Upper lobe of right lung (tissue), 1 donor: ENCODE data around the gene KLHDC7B. TPM values are rescaled to one million over a fixed set of nuclear protein-coding genes. Genes with fewer than 3 reads are reported as not detected.

Experiments
- ATAC-seq: fragments of 200-7000 bp; cut with Tn5 transposase; one replicate; pipeline ENCODE4 v1.9.1; 2020; ENCODE audit warnings: mild to moderate bottlenecking, moderate library complexity
- DNase-seq: peaks from one replicate; pipeline ENCODE4 v3.0.0-alpha.2; 2020
- H3K27ac ChIP-seq: fragments of 200-600 bp; one replicate; pipeline ENCODE4 v1.8.0; 2022
- H3K27me3 ChIP-seq: fragments of 200-600 bp; one replicate; pipeline ENCODE4 v1.8.0; 2022; ENCODE audit warnings: mild to moderate bottlenecking
- H3K36me3 ChIP-seq: fragments of 200-600 bp; one replicate; pipeline ENCODE4 v1.8.0; 2022
- H3K4me1 ChIP-seq: fragments of 200-600 bp; one replicate; pipeline ENCODE4 v1.8.0; 2022
- H3K4me3 ChIP-seq: fragments of 200-600 bp; one replicate; pipeline ENCODE4 v1.8.0; 2022; ENCODE audit warnings: mild to moderate bottlenecking
- H3K9me3 ChIP-seq: fragments of 200-600 bp; one replicate; pipeline ENCODE4 v1.8.0; 2022
- CTCF ChIP-seq: fragments of 200-600 bp; IDR thresholded peaks from one replicate; pipeline ENCODE4 v1.8.0; 2022; ENCODE audit warnings: antibody characterized with exemption
- intact Hi-C: fragments of 100-400 bp; cut with DNase I; formaldehyde crosslinking; loops from one replicate; pipeline ENCODE4 v1.11.0; 2022
- total RNA-seq: library from RNA; stranded (reverse); fragmentation: NEBNext Ultra II Directional; extraction: Animal tissue kit (Norgen Biotek cat#: 25700); gene quantifications from one replicate; pipeline ENCODE4 v1.2.1, GENCODE V29; 2021
- donor health status: DM: no; HTN: yes; CAD: no; lungs with severe emphysema.

KLHDC7B gene
- total RNA-seq, 1 donor from 2014 or later, result 0.69 TPM

- no peaks in the 10 kb centered on the region for H3K36me3 ChIP-seq
- H3K9me3 ChIP-seq, result no peaks in the 10 kb centered on the region
- no peaks in the 10 kb centered on the region for H3K27me3 ChIP-seq
- DNase-seq (no peak), ATAC-seq (no peak)
- no peak for TF ChIP-seq CTCF
- H3K4me1 ChIP-seq, result peaks cover 55% of the 10 kb centered on the region
- peak overlapping the region; percentile 99 for H3K27ac ChIP-seq
- intact Hi-C loops, result no loop called here
- H3K4me3 ChIP-seq, result peak overlapping the region; percentile 72
These were observed 16.2 kb upstream of the KLHDC7B start for GRCh38 chr22:50529416-50529896.

GRCh38 chr22:50529897-50530579 lies 15.7 kb upstream of the KLHDC7B start, which contains the start of gene TYMP:
TYMP (minus strand) TSS chr22:50530012; CDS start chr22:50529709, 303 bp downstream.
- H3K9me3 ChIP-seq, result no peaks in the 10 kb centered on the region
- DNase-seq (peak; percentile 96), ATAC-seq (peak; percentile 52)
- peaks cover 57% of the 10 kb centered on the region for H3K4me1 ChIP-seq
- peak within 1 kb of the TSS; percentile 99 for H3K27ac ChIP-seq
- H3K27me3 ChIP-seq, result no peaks in the 10 kb centered on the region
- intact Hi-C loops, result no loop called here
- H3K36me3 ChIP-seq, result no peaks in the 10 kb centered on the region
- no peak for TF ChIP-seq CTCF
- H3K4me3 ChIP-seq, result peak within 1 kb of the TSS; percentile 72

DNA sequence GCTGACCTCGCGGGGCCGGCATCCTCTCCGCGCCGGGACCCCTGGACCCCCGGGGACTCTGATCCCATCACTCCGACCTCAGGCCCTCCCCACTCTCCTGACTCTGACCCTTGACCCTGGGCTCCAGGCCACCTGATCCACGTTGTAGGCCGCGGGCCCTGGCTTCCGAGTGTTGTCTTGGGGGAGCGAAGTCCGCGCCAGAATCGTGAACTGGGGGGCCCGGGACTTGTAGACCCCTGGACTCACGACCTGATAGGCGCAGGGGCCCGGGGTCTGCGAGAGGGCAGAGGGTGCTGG lies 15.2 kb upstream of the KLHDC7B start:
- ATAC-seq, result no peak
- intact Hi-C loops, result no loop called here
- peak overlapping the region; percentile 72 for H3K4me3 ChIP-seq

DNA sequence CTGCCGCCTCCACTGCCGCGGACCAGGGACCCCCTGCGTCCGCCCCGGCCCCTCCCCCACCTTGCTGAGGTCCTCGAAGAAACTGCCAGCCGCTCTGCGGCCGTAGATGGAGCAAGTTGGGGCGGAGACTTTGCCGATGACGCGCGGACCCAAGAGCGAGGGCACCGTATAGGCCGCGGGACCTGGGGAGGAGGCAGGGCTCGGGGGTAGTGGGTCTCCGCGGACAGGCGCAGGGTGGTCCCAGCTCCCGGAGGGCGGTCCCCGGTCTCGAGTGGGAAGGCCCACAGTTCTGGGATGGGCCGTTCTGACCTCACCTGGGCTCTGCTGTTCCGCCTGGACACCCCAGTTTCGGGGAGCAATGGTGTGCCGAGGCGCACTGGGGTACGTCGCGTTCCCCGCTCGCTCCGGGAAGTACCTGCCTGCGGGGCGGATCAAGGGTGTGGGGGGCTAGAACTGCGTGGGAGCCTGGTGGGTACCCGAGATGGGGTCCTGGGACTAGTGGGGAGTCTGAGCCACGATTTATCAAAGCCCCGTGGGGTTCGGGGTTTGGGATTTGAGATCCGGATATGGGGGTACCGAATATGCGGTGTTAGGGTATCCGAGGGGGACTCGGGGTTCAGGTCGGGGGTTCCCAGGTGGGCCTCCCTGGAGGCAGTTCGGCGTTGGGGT lies 14.7 kb upstream of the KLHDC7B start:
- Histone ChIP-seq H3K27me3 (no peaks in the 10 kb centered on the region), H3K4me3 (peak overlapping the region; percentile 72), H3K36me3 (no peaks in the 10 kb centered on the region), H3K9me3 (no peaks in the 10 kb centered on the region), H3K4me1 (peaks cover 57% of the 10 kb centered on the region), H3K27ac (peak overlapping the region; percentile 99)
- DNase-seq (peak; percentile 98), ATAC-seq (peak; percentile 62)
- intact Hi-C loops, result no loop called here
- TF ChIP-seq CTCF, result no peak

More for the DNA sequence above, 15.2 kb upstream of the KLHDC7B start:
- peaks cover 57% of the 10 kb centered on the region for H3K4me1 ChIP-seq
- no peaks in the 10 kb centered on the region for H3K27me3 ChIP-seq
- peak overlapping the region; percentile 99 for H3K27ac ChIP-seq
- no peaks in the 10 kb centered on the region for H3K9me3 ChIP-seq
- no peaks in the 10 kb centered on the region for H3K36me3 ChIP-seq
- DNase-seq, result no peak
- TF ChIP-seq CTCF, result no peak

DNA sequence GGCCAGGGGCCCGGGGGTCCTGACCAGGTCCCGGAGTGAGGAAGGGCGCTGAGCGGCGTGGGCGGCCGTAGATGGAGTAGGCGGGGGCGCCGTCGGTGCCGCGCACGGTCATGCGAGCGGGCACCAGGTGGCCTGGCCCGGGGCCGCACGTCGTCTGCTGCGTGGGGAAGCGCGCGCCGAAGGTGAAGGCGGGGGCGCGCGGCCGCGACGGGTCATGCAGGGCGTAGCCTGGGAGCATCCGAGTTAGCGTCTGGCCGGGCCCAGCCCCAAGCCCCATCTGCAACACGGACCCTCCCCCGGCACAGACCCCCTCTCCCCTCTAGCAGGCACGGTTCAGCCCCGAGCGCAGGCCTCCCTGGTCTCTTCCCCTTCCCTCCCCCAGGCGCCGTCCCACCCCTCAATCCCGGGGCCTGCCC lies 14.1 kb upstream of the KLHDC7B start:
- Histone ChIP-seq H3K27me3 (no peaks in the 10 kb centered on the region), H3K27ac (peak overlapping the region; percentile 99), H3K4me1 (peaks cover 56% of the 10 kb centered on the region), H3K36me3 (no peaks in the 10 kb centered on the region), H3K4me3 (peak overlapping the region; percentile 72), H3K9me3 (no peaks in the 10 kb centered on the region)
- ATAC-seq (peak; percentile 58), DNase-seq (peak; percentile 93)
- intact Hi-C loops, result no loop called here
- TF ChIP-seq CTCF, result no peak
